HG03139 (cell line): ENCODE results near the gene CD300A.

ENCODE experiments used
- ATAC-seq: cut with Tn5 transposase; IDR thresholded peaks from one replicate; pipeline ENCODE4 v1.9.1; 2021; ENCODE audit not compliant: unreplicated experiment

Gene CD300A

DNA sequence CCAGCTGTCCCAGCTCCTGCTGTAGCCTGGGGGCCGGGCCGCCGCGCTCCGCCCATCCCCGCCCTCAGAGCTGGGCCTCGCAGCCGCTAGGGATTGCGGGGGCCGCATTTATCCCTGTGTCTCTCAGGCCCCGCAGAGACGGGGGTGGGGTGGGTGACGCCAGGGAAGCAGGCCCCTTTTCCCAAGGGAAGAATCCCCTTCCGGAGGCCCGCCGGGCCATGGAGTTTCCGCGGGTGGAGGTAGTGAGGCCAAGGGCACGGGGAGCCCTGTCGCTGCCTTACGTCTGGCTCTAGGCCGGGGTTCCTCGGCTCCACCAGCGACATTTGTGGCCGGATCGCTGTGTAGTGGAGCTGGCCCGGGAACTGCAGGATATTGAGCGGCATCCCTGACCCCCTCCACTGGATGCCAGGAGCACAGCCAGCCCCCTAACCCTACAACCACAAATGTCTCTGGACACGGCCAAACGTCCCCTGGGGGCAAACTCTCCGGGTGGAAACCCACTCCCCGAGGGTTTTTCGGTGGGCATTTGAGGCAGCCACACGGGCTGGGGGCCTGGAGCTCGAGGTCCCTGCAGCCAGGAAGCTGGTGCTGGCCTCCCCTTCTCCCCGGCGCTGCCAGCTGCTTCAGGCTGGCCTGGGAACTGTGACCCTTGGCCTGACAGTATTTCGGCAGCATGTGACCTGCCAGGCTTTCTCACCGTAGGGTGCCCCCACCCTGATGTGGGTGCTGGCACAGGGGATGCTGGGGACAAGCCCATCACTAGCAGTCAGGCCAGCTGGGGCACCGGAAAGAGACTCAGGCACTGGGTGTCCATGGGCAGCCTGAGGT is 12.0 kb upstream of the CD300A start:
- peak; percentile 23 for ATAC-seq

DNA sequence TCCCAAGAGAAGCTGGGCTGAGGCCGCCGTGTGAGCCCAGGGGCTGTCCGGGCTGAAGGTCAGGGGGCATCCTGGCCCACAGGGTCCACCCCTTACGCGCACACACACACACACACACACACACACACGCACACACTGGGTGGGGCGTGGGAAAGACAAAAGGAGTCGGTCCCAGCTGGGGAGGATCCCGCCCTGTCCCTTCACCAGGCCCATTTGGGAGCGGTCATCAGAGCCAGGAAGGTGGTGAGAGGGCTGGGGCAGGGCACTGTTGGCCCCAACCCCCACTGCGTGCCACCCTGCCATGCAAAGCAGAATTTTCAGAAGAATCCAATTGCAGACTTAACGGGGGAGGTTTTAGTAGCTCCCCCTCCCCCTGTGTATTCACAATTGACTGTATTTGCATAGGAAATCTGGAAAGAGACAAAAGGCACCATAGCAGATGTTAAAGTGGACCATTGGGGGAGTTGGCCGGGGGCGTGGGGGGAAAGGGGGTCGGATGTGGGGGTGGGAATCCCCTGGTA is 11.3 kb upstream of the CD300A start:
- ATAC-seq: no peak

DNA sequence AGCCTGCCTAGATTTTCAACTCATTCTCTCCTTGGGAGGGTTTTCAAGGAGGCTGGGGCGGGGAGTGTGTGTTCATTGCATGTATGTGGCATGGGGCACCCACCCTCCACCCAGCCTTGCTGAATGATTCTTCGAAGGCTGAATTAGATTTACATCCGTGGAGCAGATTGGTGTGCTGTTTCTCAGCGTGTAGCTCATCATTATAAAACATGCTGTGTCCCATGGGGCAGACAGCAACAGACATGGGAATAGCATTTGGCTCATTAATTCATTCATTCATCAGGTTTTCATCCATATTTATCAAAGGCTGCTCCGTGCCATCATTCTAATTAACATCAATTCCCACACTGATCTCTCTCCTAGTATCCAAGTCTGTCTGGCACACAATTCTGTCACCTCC is 10.6 kb upstream of the CD300A start:
- ATAC-seq: no peak

DNA sequence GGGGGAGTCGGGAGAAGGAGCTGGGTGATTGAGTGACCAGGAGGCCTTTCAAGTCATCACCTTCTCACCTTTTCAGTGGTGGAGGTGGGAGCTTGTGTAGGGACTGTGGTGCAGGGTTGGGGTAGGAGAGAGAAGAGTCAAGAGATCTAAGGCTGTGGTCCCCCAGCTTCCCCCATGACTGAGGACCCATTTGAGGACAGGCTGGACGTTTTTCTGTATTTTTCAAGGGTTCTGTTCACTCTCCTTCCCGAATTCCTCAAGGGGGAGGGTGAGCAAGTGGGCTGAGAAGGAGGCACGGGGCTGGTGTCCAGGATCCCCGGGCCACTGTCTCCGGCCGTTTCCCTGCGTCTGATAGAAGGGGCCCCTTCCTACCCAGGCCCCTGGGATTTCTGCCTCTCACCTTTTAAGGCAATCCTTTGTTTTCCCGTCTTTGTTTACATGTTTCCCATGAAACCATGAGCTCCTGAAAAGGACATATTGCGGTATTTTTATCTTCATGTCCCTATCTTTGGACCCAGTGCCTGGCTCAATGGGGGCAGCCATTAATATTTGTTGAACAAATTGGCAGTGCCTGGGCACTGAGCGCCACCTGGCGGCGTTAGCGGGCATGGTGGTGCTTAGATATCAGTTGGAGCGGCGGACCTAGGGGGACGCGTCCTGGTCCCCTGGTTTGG is 9.2 kb upstream of the CD300A start:
- ATAC-seq: no peak

DNA sequence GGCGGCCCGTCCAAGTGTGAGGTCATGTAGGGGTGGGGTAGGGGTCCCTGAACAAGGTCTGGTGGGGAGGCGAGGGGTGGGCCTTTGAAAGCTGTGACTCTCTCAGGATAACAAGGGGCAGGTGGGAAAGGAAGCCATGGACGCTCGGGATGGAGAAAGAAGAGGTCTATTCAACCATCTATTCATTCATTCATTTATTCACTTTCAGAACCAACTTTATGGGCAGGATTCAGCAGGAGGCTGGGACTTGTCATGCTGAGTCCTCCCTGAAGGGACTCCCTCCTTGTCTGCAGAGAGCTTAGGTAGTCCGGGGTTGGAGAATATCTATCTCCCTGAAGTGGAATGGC is 8.6 kb upstream of the CD300A start:
- ATAC-seq: no peak

DNA sequence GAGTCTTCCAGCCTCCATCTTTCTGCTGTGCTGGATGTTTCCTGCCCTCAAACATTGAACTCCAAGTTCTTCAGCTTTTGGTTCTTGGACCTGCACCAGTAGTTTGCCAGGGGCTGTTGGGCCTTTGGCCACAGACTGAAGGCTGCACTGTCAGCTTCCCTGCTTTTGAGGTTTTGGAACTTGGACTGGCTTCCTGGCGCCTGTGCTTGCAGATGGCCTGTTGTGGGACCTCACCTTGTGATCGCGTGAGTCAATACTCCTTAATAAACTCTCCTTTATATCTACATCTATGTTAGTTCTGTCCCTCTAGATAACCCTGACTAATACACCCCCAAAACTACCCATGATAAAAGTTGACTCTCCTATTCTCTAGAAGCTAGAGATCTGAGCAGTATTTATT is 7.6 kb upstream of the CD300A start:
- no peak for ATAC-seq

DNA sequence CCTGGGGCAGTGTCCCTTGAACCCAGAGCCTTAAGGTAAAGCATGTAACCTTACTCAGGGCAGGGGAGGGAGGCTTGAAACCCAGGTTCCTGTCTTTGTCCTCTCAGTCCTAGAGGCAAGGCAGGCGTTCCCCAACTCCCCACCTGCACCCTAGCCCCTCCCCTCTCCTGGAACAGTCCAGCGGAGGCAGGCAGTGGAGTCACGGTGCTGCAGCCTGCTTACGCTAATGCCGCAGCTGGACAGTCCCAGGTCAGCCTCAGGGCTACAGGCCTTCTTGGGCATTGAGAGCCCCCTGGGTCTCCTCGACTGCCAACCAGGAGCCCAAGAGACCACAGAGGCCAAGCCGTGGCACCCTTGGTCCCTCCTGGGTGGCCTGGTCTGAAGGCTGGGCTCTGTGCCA is 6.8 kb upstream of the CD300A start:
- no peak for ATAC-seq

DNA sequence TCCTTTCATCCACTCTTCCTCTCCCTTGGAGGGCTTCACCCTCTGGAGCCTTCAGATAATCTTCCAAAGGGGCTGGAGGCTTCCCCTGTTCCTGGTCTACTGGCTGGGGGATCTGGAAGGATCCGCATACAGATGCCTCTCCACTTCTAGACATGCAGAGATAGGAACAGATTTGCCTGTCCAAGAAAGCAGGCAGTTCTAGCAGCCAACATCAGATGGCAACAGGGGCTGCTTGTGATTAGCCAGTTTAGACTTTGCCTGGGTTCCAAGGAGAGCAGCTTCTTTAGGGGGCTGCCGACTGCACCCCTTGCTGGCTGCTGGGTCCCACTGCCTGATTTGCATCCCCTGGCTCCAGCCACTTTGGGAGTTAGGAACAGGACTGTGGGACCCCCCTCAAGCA is 6.2 kb upstream of the CD300A start:
- no peak for ATAC-seq

DNA sequence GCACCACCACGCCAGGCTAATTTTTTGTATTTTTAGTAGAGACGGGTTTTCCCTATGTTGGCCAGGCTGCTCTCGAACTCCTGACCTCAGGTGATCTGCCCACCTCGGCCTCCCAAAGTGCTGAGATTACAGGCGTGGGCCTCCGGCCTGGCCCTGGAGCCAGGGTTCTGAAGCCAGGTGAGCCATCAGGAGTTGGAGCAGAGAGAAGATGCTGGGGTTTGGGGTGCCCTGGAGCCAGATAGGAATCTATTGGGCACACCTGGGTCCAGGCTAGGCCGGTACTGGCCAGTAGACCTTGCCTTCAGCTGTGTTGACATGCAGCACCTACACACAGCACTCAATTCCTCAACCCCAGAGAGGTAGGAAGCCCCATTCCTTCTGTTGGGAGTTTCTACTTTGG is 5.4 kb upstream of the CD300A start:
- ATAC-seq: no peak

DNA sequence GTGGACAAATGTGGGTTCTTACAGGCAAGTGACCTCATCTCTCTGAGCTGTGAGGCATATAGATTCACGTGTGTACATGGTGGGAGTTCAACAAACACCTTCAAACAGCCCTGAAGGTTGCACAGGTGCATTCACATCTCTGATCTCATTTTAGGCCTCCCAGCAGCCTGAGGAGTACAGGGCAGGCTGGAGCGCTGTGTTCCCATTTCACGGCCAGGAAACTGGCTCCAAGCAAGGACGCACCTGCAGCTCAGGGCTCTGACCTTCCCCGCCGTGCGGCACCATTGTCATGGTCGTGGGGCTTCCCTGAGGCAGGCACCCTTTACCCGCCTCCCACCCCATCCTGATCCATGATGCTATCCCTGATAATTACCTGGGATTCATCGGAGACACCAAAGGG is 4.8 kb upstream of the CD300A start:
- no peak for ATAC-seq

DNA sequence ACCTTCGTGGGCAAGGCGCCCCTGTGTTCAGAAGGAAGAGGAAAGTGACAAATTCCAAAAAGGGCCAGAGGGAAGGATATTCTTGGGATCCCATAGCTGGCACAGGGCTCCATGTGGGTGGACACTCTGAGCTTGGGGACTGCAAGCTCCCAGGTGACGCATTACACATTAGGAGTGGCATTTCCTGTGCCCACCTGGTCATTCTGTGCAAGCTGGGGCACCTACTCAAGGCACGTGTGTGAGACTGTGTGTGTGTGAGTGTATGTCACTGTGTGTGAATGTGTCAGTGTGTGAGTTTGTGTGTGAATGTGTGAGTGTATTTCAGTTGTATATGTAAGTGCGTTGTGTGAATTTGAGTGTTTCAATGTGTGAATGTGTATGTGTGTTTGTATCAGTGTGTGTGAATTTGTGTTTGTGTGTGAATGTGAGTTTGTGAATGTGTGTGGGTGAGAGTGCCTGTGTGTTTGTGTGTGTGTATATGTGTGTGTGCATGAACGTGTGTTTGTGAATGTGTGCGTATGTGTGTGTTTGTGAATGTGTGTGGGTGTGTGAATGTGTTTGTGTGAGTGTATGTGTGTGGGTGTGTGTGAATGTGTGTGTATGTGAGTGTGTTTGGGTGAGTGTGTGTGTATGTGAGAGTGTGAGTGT is 1.6 kb upstream of the CD300A start:
- no peak for ATAC-seq

DNA sequence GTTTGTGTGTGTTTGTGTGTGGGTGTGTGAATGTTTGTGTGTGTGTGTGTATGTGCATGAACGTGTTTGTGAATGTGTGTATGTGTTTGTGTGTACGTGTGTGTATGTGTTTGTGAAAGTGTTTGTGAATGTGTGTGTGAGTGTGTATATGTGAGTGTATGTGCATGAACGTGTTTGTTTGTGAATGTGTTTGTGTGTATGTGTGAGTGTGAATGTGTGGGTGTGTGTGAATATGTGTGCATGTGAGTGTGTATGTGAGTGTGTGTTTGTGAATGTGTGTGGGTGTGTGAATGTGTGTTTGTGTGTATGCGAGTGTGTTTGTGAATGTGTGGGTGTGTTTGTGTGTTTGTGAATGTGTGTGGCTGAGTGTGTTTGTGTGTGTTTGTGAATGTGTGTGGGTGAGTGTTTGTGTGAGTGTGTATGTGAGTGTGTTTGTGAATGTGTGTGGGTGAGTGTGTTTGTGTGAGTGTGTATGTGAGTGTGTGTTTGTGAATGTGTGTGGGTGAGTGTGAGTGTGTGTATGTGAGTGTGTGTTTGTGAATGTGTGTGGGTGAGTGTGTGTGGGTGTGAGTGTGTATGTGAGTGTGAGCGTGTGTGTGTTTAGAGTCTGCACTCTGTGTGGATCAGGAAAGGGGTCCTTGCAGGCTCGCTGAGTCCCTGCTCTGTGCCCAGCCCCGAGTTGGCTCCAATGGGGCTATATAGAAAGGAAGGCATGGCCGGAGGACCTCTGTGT is 890 bp upstream of the CD300A start:
- no peak for ATAC-seq

DNA sequence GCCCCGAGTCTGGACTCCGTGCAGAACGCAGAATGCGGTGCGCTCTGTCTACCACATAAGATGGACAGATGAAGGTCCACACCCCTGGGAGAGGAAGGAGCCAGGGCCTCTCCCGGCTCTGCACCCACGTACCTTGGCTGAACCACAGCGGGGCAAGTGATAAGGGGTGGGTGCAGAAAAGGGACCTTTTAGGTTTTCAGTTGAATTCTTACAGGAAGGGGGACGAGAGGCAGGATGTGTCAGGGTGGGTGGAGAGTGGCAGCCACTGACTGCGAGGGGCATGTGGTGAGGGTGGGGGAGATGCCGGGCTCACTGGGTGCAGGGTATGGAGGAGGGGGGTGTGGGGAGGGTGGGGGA is 372 bp downstream of the CD300A start:
- no peak for ATAC-seq

DNA sequence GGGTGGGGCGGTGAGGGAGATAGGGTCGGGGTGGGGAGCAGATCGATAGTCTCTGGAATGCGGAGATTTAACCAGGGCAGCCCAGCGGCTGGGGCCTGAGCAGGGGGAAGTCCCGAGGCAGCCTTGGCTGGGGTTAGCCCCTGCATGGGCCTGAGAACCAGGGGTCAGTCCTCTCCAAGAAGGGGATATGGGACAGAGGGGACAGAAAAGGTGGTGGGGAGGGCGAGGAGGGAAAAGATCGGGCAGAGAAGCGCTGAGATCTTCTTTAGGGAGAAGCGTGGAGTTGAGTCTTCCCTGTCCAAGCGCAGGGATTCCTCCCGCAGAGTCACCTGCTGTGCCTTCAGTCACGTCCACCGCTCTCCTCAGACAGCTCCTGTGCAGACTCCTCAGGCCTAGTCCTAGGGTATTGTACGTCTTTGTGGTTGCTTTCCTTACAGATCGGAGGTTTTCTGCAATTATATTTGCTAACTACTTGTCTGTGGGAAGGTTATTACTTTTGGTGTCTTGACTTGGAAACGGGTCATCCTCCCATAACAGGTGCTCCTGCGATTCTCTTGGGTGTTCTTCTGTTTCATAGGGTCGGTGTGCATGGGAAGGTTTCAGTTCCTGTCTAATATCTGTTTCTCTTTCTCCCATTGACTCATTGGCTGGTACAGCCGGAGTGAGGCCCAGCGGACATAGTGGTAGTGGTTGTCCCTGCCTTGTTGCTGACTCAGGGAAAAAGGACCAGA is 952 bp downstream of the CD300A start:
- peak; percentile 53 for ATAC-seq

DNA sequence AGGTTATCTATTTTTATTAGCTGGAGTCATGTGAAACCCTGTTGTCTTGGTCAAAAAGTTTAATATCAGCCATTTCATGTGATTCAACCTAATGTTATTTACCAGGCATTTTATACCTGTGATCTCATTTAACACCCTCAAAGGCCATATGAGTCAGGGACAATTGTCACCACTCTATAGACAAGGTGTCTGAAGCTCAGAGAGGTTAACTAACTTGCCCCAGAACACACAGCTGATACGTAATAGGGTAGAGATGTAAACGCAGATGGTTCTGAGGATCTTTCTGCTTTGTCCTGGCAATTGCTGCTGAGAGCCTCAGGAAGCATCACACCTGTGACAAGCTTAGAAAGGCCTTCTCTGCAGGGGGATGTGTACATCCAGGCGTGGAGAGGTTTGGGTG is 4.9 kb downstream of the CD300A start:
- no peak for ATAC-seq

DNA sequence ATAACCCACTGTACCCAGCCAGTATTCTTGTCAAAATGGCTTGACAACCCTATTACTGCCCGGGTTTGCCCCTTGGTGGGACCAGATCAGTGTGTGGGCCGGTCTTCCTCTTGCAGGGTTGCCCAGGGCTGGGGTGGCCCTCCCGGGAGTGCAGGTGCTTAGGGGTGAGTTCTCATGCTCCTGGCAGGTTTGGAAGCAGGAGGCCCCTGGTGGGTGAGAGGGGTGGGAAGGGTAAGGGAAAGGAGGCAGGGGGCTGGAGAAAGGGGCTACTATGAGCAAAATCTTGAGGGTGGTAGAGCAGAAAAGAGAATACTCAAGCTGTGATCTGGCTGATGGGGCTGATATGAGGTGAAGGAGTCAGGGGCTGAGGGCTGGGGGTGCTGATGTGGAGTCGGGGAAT is 6.5 kb downstream of the CD300A start:
- ATAC-seq: no peak

DNA sequence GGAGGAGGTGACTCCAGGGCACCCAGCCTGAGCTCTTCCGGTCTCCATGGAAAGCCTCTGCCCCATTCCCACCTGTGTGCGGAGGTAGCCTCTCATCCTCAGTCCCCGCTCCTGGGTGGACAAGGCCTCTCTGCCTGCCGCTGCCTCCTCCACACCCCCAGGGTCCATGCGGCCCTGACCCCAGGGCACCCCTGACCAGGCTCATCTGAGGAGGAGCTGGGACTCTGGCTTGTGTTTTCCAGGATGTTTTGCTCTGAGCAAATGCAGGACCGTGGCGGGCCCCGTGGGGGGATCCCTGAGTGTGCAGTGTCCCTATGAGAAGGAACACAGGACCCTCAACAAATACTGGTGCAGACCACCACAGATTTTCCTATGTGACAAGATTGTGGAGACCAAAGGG is 6.9 kb downstream of the CD300A start:
- no peak for ATAC-seq

DNA sequence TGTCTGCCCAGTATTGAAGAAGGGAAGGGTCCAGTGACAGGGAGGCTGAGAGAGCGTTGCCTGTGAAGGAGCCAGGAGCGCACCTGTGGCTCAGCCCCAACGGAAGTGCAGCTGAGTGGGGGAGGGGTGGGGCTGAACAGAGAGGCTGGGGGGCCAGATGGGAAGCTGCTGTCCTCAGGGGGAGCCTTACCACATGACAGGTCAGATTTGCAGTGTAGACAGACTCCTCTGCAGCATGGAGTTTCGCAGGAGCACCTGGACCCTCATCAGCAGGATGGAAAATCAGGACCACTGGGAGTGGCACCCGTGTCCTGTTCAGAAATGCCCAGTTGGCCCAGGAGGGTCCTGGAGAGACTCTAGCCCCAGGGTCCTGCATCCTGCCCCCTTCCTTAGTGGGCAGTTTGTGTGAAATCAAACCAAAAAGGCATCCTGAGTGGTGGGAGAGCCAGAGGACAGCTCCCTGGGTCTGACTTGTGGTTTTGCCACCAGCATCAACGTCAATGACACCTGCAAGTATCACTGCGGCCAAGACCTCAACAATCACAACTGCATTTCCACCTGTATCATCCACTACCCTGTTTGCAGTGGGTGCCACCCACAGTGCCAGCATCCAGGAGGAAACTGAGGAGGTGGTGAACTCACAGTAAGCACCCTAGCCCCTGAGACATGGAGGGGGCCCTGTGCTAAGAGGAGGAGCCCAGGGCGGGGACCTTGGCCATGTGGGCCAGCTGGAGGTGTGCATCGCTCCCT is 7.8 kb downstream of the CD300A start:
- ATAC-seq: no peak

DNA sequence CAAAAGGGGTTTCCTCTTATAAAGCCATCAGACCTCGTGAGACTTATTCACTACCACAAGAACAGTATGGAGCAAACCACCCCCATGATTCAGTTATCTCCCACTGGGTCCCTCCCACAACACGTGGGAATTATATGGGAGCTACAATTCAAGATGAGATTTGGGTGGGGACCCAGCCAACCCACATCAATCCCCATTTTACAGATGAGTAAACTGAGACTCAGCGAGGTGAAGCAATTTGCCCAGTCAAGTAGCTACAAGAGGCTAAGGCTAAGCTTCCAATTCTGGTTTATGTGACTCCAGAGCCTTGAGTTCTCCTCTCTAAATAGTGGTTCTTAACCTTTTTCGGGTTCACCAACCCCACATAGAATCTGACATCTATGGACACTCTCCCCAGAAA is 8.8 kb downstream of the CD300A start:
- ATAC-seq: no peak

DNA sequence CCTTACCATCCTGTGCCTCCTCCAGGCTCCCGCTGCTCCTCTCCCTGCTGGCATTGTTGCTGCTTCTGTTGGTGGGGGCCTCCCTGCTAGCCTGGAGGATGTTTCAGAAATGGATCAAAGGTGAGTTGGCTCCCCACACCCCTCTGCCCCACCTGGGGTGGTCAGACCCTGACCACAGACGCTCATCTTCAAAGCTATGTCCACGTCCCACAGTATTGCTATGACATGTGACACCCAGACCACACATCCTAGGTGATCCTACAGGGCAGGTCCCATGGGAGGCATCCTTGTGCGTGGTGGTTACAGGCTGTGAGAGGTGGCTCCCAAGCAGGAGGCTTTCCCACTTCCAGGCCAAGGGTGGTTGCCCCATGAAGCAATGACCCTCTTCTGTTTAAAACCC is 11.0 kb downstream of the CD300A start:
- no peak for ATAC-seq
